Mesothelial cell of epicardium (in vitro differentiated cells): Measurements from ENCODE around the gene PHF24. TPM values are rescaled to one million over a fixed set of nuclear protein-coding genes. Genes with fewer than 3 reads are reported as not detected.

ENCODE experiments used
- DNase-seq, 2 experiments: peaks; one replicate each; pipeline ENCODE4 v3.0.0; 2021; ENCODE audit warnings: low spot score in 2 of 2; ENCODE audit not compliant: unreplicated experiment in 2 of 2
- H3K27ac Mint-ChIP-seq: 2 replicates; pipeline ENCODE4 v1.8.0; 2021; ENCODE audit warnings: mixed read lengths
- H3K27me3 Mint-ChIP-seq: 2 replicates; pipeline ENCODE4 v1.8.0; 2021; ENCODE audit warnings: low read depth, mixed read lengths
- H3K36me3 Mint-ChIP-seq: 2 replicates; pipeline ENCODE4 v1.8.0; 2021; ENCODE audit warnings: mixed read lengths
- H3K4me1 Mint-ChIP-seq: 2 replicates; pipeline ENCODE4 v1.8.0; 2021; ENCODE audit warnings: mixed read lengths
- H3K4me3 Mint-ChIP-seq: 2 replicates; pipeline ENCODE4 v1.8.0; 2021; ENCODE audit warnings: mild to moderate bottlenecking, moderate library complexity, mixed read lengths
- H3K9me3 Mint-ChIP-seq: 2 replicates; pipeline ENCODE4 v1.8.0; 2021; ENCODE audit warnings: mixed read lengths
- total RNA-seq: library from RNA; stranded (reverse); gene quantifications from 3 replicates; pipeline ENCODE4 v1.2.1, GENCODE V29; 2021
- TF ChIP-seq, protein P1 (sequence below): fragments of 200-600 bp; sonication (generic); IDR thresholded peaks from one replicate; pipeline ENCODE4 v1.5.0; 2021; ENCODE audit warnings: antibody characterized with exemption; ENCODE audit not compliant: unreplicated experiment

The PHF24 gene
- total RNA-seq, 1 donor from 2014 or later, result 0.83 TPM

DNA sequence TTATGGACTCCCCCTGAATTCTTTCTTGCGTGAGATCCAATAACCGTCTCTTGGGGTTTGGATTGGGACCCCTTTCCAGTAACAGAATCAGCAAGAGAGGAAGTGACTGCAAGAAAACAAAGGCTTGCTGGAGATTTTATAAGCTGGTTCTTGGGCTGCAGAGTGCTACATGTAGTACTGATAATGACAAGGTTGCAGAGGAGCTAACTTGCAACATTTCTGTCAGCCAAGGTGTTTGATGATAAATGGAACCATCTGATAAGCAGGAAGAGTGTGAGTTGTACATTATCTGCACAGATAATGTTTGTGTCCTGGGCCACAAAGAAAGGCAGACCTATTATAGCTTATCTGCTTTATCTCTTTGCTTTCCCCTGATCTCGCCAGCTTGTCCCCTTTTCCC is 68.6 kb downstream of the PHF24 start:
- H3K4me3 Mint-ChIP-seq, result no peak overlapping the region
- peaks cover 23% of the 10 kb centered on the region for H3K36me3 Mint-ChIP-seq
- H3K27ac Mint-ChIP-seq, result no peak overlapping the region
- H3K4me1 Mint-ChIP-seq, result peaks cover 26% of the 10 kb centered on the region
- TF ChIP-seq, protein P1, sequence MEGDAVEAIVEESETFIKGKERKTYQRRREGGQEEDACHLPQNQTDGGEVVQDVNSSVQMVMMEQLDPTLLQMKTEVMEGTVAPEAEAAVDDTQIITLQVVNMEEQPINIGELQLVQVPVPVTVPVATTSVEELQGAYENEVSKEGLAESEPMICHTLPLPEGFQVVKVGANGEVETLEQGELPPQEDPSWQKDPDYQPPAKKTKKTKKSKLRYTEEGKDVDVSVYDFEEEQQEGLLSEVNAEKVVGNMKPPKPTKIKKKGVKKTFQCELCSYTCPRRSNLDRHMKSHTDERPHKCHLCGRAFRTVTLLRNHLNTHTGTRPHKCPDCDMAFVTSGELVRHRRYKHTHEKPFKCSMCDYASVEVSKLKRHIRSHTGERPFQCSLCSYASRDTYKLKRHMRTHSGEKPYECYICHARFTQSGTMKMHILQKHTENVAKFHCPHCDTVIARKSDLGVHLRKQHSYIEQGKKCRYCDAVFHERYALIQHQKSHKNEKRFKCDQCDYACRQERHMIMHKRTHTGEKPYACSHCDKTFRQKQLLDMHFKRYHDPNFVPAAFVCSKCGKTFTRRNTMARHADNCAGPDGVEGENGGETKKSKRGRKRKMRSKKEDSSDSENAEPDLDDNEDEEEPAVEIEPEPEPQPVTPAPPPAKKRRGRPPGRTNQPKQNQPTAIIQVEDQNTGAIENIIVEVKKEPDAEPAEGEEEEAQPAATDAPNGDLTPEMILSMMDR, result no peak
- H3K27me3 Mint-ChIP-seq, result no peaks in the 10 kb centered on the region
- no peak for DNase-seq
- H3K9me3 Mint-ChIP-seq, result peaks cover 6% of the 10 kb centered on the region

DNA sequence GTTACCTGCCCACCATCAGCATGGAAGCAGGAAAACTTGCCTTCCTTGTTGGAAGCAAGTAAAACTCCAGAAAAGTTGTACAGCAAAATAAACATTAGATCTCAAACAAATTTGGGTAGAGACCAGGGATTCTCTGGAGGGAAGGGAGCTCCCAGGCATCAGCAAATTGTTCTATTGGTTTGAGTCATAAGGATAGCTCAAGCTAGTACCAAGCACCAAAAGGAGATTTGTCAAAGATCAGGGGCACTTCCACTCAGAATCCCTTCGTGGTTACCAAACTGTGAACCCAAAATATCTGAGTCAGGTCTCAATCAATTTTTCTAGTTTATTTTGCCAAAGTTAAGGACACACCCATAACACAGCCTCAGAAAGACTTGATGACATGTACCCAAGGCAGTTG is 69.3 kb downstream of the PHF24 start:
- TF ChIP-seq, protein P1, result no peak
- no peak overlapping the region for H3K27ac Mint-ChIP-seq
- H3K9me3 Mint-ChIP-seq, result peaks cover 6% of the 10 kb centered on the region
- H3K36me3 Mint-ChIP-seq, result peaks cover 18% of the 10 kb centered on the region
- H3K4me3 Mint-ChIP-seq, result no peak overlapping the region
- H3K4me1 Mint-ChIP-seq, result peaks cover 26% of the 10 kb centered on the region
- H3K27me3 Mint-ChIP-seq, result no peaks in the 10 kb centered on the region
- no peak for DNase-seq

DNA sequence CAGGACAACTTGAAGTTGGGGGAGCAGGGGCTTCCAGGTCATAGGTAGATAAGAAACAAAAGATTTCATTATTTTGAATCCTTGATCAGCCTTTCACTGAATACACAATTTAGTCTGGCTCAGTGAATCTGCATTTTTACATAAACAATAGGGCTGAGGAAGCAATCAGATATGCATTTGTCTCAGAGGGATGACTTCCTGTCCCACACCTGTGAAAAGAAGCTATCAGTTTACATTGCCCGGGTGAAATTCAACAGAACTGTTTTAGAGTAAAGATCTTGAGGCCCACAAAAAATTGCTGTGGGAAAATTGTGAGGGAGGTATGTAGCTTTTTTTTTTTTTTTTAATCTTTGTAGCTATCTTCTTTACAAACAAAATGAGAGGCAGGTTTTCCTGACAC is 69.8 kb downstream of the PHF24 start:
- Mint-ChIP-seq H3K36me3 (peaks cover 20% of the 10 kb centered on the region), H3K4me1 (peaks cover 26% of the 10 kb centered on the region), H3K9me3 (peaks cover 6% of the 10 kb centered on the region), H3K27me3 (no peaks in the 10 kb centered on the region), H3K27ac (no peak overlapping the region), H3K4me3 (no peak overlapping the region)
- TF ChIP-seq, protein P1, result no peak
- DNase-seq, result no peak

DNA sequence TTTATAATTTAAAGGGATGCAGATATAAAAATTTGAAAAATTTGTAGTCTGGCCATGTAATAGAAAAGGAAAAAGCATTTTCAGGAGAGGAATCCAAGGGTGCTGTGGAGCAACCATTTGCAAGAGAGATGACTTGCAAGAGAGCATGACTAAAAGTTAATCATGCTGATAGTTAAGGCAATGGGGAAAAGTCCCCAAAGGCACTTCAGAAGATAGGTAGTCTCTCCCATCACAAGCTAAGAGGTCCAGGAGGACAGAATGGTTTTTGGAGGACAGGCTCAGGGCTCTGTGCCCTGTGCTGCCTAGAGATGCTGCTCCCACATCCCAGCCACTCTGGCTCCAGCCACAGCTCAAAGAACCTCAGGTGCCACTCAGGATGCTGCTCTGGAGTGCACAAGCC is 70.3 kb downstream of the PHF24 start:
- H3K4me1 Mint-ChIP-seq, result peaks cover 25% of the 10 kb centered on the region
- TF ChIP-seq, protein P1, result no peak
- H3K4me3 Mint-ChIP-seq, result no peak overlapping the region
- H3K27ac Mint-ChIP-seq, result no peak overlapping the region
- H3K9me3 Mint-ChIP-seq, result peaks cover 6% of the 10 kb centered on the region
- peaks cover 23% of the 10 kb centered on the region for H3K36me3 Mint-ChIP-seq
- H3K27me3 Mint-ChIP-seq, result no peaks in the 10 kb centered on the region
- DNase-seq, result no peak

DNA sequence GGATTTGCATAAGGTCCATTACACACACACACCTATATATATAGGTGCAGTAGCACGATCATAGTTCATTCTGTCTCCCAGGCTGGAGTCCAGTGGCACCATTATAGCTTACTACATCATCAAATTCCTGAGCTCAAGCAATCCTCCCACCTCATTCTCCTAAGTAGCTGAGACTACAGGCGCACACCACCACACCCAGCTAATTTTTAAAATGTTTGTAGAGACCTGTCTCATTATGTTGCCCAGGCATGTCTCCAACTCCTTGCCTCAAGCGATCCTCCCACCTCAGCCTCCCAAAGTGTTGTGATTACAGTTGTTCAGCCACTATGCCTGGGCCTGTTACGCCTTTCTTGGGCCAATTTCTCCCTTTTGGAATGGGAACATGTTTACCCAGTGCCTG is 71.2 kb downstream of the PHF24 start:
- TF ChIP-seq, protein P1, result no peak
- H3K4me3 Mint-ChIP-seq, result no peak overlapping the region
- peaks cover 21% of the 10 kb centered on the region for H3K4me1 Mint-ChIP-seq
- H3K27me3 Mint-ChIP-seq, result no peaks in the 10 kb centered on the region
- peaks cover 17% of the 10 kb centered on the region for H3K36me3 Mint-ChIP-seq
- H3K9me3 Mint-ChIP-seq, result peaks cover 6% of the 10 kb centered on the region
- H3K27ac Mint-ChIP-seq, result no peak overlapping the region
- DNase-seq, result no peak

DNA sequence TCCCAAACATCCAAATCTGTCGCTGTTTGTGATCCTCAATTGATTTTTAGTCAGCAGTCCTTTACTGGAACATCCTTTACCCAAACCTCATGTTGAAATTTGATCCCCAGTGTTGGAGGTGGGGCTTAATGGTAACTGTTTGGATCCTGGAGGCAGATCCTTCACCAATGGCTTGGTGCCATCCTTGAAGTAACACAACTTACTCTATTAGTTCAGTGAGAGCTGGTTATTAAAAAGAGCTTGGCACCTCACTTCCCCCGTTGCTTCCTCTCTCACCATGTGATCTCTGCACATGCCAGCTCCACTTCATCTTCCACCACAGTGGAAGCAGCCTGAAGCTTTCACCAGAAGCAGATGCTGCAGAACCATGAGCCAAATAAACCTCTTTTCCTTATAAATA is 71.8 kb downstream of the PHF24 start:
- no peaks in the 10 kb centered on the region for H3K27me3 Mint-ChIP-seq
- TF ChIP-seq, protein P1, result no peak
- DNase-seq, result no peak
- no peak overlapping the region for H3K4me3 Mint-ChIP-seq
- peaks cover 6% of the 10 kb centered on the region for H3K9me3 Mint-ChIP-seq
- peaks cover 17% of the 10 kb centered on the region for H3K36me3 Mint-ChIP-seq
- H3K27ac Mint-ChIP-seq, result no peak overlapping the region
- H3K4me1 Mint-ChIP-seq, result peaks cover 16% of the 10 kb centered on the region
